Endometrial microvascular endothelial cells (primary cell): ENCODE measurements around the gene MAPRE2. TPM values are rescaled to one million over a fixed set of nuclear protein-coding genes. Genes with fewer than 3 reads are reported as not detected.
"Not testable (repeated sequence)": the region's sequence is repeated elsewhere in the genome, so short reads cannot be mapped to it uniquely, and the experiment has no call there.

ENCODE experiments used
- in situ Hi-C: cut with HindIII; loops from 2 replicates; pipeline ENCODE4 v1.10.0; 2017; ENCODE audit warnings: low sequenced_read_pairs, low pct_unique_long_range_greater_than_20kb; ENCODE audit errors: inconsistent ontology term
- total RNA-seq: library from RNA; depleted of rRNA; stranded (reverse); fragments of >200 nt; gene quantifications from one replicate; pipeline ENCODE4 v1.2.3, GENCODE V29; 2015; ENCODE audit errors: inconsistent ontology term

Gene MAPRE2
- total RNA-seq, 1 donor from 2014 or later = 64.9 TPM

GRCh38 chr18:35134791-35135531 is 93.7 kb downstream of the MAPRE2 start:
- in situ Hi-C loops = no loop called here

DNA sequence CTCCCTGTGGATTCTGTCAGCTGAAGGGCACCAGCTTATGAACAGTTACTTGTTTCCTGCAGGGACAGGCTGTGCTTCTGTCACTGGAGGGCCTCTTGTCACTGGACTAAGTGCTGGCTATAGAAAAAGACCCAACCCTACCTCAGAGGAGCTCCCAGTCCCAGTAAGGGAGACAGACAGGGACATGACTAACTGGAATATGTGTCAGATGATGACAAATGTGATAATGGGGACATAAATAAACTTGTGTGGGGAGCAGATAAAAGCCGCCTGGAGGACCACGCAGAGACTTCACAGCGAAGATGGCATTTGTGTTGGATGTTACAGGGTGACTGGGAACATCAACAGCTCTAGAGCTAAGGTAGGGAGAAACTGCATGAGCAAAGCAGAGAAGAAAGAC is 95.0 kb downstream of the MAPRE2 start:
- in situ Hi-C loops = no loop called here

- in situ Hi-C loops = no loop called here
These were observed 95.7 kb downstream of the MAPRE2 start for GRCh38 chr18:35136885-35137284.

GRCh38 chr18:35137632-35138031 is 96.4 kb downstream of the MAPRE2 start:
- in situ Hi-C loops = no loop called here

DNA sequence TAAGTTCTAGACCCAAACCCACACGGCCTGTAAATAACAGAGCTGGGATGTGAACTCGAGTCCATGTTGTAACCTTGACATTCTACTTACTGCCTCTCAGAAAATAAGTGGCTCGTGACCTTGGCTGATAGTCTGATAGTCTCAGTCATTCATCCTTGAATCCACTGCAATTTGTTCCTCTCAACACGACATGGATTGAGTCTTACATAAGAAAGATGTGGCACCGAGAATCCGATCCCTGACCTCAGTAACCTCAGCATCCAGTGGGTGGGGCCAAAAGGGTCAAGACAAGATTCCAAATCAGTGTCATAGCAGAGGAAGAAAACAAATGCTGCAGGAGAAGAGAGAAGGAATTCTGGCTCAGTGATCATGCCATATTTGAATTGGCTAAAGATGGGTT is 97.6 kb downstream of the MAPRE2 start:
- in situ Hi-C loops = no loop called here

DNA sequence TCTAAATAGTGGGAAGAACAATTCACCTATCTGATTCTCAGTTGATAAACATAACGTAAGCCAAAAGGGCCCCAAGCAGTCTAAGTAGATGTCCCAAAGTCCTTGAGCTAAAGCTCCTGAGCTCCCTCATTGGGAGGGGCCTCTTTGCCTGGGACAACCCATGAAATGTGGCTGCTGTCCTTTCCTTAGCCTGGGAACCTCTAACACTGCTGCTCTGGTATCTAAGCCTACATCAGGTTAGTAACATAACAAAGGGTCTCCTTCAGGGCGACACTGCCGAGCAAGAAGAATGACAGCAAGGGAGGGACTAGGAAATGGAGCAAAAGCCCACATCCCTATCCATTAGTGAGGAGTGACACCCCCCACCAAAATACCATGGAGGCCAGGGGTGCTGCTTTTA is 98.3 kb downstream of the MAPRE2 start:
- in situ Hi-C loops = no loop called here

GRCh38 chr18:35141077-35141476 is 99.9 kb downstream of the MAPRE2 start:
- in situ Hi-C loops = no loop called here

DNA sequence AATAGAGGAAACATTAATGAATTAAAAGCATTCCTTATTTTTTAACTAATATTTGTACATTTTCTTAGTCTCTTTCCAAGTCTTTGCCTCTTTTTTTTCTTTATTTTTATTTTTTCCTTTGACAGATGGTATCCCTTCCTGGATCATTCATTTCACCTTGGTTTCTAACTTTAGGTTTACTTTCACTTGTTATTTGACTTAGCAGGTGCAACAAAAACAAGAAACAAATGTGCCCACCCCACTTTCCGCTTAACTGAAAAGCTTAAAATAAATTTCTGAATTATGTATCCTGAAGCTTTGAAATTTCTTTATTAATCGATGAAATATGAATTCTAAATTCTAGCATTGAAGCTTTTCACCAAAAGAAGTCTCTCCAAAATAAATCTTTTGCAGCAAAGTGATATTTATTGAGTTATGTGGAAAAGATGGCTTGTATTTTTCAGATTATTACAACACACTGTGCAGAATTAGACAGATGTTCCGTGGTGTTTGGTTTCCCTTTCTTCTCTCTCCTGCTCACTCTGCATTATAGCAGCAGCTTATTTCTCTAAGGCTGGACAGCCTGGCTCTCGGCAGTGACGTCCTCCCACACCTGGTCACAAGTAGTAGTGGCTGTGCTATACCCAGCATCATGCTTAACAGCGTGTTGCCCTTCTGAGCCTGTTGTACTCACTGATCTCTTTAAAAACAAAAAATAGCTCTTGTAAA is 100.5 kb downstream of the MAPRE2 start:
- in situ Hi-C loops = no loop called here

DNA sequence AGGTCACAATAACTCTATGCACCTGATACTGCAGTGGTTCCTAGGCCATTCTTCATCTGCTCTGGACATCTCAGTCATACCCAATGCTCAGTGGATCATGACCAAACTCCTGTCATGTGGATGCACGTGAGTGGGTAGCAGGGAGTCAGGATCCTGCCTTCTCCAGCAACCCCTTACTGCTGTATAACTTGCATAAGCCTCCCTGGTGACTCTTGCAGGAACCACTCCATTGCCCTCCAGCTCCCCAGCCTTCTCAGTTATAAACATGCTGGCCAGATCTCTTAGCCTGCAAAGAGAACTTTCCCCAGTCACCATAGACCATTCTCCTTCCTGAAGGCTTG is 101.0 kb downstream of the MAPRE2 start:
- in situ Hi-C loops = no loop called here

GRCh38 chr18:35143622-35144596 is 102.7 kb downstream of the MAPRE2 start:
- in situ Hi-C loops = no loop called here

GRCh38 chr18:35144698-35145097 is 103.5 kb downstream of the MAPRE2 start:
- in situ Hi-C loops = no loop called here

GRCh38 chr18:35150195-35150594 is 109.0 kb downstream of the MAPRE2 start:
- in situ Hi-C loops = not testable (repeated sequence)

- in situ Hi-C loops = no loop called here
These were observed 112.5 kb downstream of the MAPRE2 start for GRCh38 chr18:35153609-35154272.

DNA sequence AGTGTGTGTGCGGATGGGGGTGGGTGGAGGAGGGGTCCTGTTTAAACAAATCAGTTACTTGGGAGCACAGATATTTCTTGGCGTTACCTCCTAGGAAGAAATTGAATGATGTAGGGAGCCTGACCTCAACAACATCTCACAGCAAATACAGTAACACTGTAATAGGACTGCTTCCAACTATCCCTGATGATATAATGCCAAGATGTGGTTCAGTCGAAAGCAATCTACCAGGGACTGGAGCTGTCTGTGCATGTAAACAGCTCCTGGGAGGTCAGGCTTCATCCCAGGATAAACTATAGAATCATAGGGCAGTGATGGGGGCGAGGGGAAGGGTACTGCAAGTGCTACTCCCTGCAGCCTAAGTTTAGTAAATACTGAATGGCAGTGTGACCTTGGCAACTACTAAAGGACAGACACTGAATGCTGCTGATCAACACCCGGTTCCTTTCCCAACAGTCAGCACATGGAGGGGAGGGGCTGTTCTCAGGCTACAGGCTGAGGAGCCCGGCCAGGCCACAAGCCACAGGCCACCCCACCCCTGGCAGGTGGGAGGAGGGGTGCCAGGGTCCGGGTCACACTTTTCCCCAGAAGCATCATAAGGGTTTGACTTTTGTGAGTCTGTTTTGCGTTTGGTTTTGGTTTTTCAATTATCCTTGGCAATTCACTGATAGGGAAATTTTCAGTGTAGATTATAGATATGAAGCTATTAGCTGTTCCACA is 114.3 kb downstream of the MAPRE2 start:
- in situ Hi-C loops = no loop called here

- in situ Hi-C loops = no loop called here
These were observed 116.0 kb downstream of the MAPRE2 start for GRCh38 chr18:35157181-35157580.

DNA sequence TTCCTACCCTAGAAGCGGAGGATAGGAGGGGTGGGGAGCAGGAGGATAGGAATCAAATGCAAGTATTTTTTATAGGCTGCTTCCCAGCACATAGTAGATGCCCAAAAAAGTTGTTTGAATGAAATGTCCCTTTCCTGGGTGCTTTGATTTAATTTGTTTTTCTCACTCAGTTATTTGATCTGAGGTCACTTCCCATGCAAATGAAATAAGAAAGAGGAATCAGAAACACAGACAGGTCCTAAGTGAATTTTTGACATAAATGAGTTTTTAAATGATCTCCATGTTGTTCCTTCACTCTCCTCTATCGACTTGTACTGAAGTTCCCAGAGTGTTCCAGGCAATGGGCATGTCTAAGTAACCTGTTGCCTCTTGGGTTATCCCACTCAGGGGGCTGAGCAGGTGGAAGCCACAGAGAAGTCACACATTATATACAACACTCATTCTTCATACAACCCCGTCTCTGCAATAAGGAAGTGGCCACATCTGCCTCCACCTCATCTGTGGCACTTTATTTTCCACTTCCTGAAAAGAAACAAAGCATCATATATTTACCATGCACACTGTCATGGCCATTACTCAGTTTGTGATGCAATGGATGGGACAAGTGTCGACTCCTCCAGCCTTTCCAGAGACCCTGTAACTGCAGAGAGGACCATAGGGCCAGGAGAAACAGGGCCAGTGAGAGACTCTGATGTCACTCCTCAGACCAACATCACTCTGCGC is 117.7 kb downstream of the MAPRE2 start:
- in situ Hi-C loops = no loop called here

DNA sequence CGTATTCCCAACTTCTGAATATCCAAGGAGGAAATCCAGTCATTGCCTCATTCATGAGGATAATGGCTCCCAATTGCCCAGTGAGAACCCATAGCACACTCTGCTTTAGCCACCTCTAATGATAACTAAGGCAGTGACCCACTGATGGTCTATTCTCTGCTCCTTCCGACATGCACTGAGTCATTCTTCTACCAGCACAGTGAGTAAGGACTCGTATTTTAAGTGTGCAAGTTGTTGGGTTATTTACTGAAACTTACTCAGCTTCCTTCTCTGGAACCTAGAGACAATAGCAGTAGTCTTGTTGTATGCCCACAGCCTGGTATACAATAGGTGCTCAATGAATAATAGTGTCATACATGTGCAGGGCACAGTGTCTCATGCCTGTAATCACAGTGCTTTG is 118.6 kb downstream of the MAPRE2 start:
- in situ Hi-C loops = no loop called here

- in situ Hi-C loops = no loop called here
These were observed 120.3 kb downstream of the MAPRE2 start for GRCh38 chr18:35161485-35161884.
